ENCODE measurements around the gene VPS13A. TPM values are rescaled to one million over a fixed set of nuclear protein-coding genes. Genes with fewer than 3 reads are reported as not detected.

Gene VPS13A
- total and polyA plus RNA-seq, 9 of the 15 experiments (the other 6 are each of a cell fraction or from before 2014, with no cell fraction given), result 5.6 to 29.9 (median 14.7) TPM

DNA sequence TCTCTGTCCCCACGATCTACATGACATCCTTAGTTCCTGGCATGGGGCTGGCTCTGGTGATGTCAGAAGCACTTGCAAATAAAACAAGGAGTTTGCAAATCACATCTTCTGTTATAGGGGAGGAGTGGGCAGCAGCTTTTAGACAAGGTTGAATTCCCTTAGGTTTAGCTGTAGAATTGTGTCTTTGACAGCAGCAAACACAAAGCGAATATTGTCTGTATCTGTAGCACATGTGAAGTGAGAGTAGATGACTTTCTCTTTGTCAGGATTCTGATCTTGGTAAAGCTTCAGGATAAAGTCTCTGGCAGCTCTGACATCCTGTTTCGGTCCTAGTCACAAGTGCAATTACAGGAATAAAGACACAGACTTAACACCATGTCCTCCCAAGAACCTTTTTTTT is 246.5 kb downstream of the VPS13A start:
- FAIRE-seq, result no peak
- POLR2A ChIA-PET, result no interaction called here
- 24% methylated on average over 3 of the region's 3 CpGs for WGBS (ENCODE audit: insufficient coverage, low coverage, missing lambda C conversion rate)

More for the DNA sequence above, 246.5 kb downstream of the VPS13A start:
- BruUV-seq (replicated peaks), result no TSS peak
- Histone ChIP-seq H3K9ac (ENCODE audit: insufficient read depth in 1 of 2, low read depth in 2 of 2, low read length in 2 of 2) (no peak overlapping the region), H3K36me3 (ENCODE audit: control insufficient read depth, insufficient read depth, low read length) (no peaks in the 10 kb centered on the region), H2AFZ (ENCODE audit: low read depth, low read length) (no peak overlapping the region), H3K4me1 (replicated peaks in 1 of 2; ENCODE audit: control insufficient read depth in 2 of 2, insufficient read depth in 2 of 2, low read length in 2 of 2) (no peaks in the 10 kb centered on the region), H4K20me1 (replicated peaks; ENCODE audit: control insufficient read depth, insufficient read depth, low read length) (no peaks in the 10 kb centered on the region), H3K4me3 (no peak overlapping the region), H3K9me3 (replicated peaks; ENCODE audit: control insufficient read depth, insufficient read depth, low read depth, low read length) (no peaks in the 10 kb centered on the region), H3K9me1 (ENCODE audit: control insufficient read depth, insufficient read depth, low read length) (no peaks in the 10 kb centered on the region), H3K79me2 (ENCODE audit: control insufficient read depth, insufficient read depth, low read length) (no peaks in the 10 kb centered on the region), H3K4me2 (ENCODE audit: insufficient read depth, low read length) (no peak overlapping the region), H3K27me3 (ENCODE audit: control insufficient read depth in 2 of 2, insufficient read depth in 2 of 2, low read length in 2 of 2) (peaks cover 0 to 8% of the 10 kb centered on the region in 2 experiments; a peak in 2 of 5 replicates), H3K27ac (ENCODE audit: extremely low read depth, low read depth, low read length) (no peak overlapping the region)
- DNase-seq (ENCODE audit: extremely low read depth in 1 of 4, low spot score in 3 of 4) (no peak), ATAC-seq (no peak)
- in situ Hi-C loops (cut with MboI) (no loop called here), intact Hi-C loops (cut with micrococcal nuclease) (no loop called here)
- CTCF ChIA-PET (ENCODE audit: low intra/inter-chr PET ratio), result no interaction called here
- TF ChIP-seq, protein P1, sequence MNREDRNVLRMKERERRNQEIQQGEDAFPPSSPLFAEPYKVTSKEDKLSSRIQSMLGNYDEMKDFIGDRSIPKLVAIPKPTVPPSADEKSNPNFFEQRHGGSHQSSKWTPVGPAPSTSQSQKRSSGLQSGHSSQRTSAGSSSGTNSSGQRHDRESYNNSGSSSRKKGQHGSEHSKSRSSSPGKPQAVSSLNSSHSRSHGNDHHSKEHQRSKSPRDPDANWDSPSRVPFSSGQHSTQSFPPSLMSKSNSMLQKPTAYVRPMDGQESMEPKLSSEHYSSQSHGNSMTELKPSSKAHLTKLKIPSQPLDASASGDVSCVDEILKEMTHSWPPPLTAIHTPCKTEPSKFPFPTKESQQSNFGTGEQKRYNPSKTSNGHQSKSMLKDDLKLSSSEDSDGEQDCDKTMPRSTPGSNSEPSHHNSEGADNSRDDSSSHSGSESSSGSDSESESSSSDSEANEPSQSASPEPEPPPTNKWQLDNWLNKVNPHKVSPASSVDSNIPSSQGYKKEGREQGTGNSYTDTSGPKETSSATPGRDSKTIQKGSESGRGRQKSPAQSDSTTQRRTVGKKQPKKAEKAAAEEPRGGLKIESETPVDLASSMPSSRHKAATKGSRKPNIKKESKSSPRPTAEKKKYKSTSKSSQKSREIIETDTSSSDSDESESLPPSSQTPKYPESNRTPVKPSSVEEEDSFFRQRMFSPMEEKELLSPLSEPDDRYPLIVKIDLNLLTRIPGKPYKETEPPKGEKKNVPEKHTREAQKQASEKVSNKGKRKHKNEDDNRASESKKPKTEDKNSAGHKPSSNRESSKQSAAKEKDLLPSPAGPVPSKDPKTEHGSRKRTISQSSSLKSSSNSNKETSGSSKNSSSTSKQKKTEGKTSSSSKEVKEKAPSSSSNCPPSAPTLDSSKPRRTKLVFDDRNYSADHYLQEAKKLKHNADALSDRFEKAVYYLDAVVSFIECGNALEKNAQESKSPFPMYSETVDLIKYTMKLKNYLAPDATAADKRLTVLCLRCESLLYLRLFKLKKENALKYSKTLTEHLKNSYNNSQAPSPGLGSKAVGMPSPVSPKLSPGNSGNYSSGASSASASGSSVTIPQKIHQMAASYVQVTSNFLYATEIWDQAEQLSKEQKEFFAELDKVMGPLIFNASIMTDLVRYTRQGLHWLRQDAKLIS (CRISPR knock-in tag; IDR thresholded peaks at IDR 0.05), result no peak
- no peak for TF ChIP-seq STAT5B (CRISPR knock-in tag; IDR thresholded peaks at IDR 0.05)
- TF ChIP-seq, protein P2, sequence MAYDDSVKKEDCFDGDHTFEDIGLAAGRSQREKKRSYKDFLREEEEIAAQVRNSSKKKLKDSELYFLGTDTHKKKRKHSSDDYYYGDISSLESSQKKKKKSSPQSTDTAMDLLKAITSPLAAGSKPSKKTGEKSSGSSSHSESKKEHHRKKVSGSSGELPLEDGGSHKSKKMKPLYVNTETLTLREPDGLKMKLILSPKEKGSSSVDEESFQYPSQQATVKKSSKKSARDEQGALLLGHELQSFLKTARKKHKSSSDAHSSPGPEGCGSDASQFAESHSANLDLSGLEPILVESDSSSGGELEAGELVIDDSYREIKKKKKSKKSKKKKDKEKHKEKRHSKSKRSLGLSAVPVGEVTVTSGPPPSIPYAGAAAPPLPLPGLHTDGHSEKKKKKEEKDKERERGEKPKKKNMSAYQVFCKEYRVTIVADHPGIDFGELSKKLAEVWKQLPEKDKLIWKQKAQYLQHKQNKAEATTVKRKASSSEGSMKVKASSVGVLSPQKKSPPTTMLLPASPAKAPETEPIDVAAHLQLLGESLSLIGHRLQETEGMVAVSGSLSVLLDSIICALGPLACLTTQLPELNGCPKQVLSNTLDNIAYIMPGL (CRISPR knock-in tag; IDR thresholded peaks at IDR 0.05), result no peak
- TF ChIP-seq PCBP1 (IDR thresholded peaks at IDR 0.05; ENCODE audit: low read depth, low read length, poor library complexity, severe bottlenecking), result no peak
- TF ChIP-seq RBM15 (IDR thresholded peaks at IDR 0.05; ENCODE audit: insufficient read depth, low read length), result no peak
- TF ChIP-seq BACH1 (tag; IDR thresholded peaks at IDR 0.05), result no peak
- TF ChIP-seq CBX8 (IDR thresholded peaks at IDR 0.05; ENCODE audit: borderline replicate concordance, extremely low read depth, low read depth, low read length, poor library complexity, severe bottlenecking), result no peak
- TF ChIP-seq SIRT6 (IDR thresholded peaks at IDR 0.05; ENCODE audit: low read depth, low read length), result no peak
- no peak for TF ChIP-seq MCM5 (IDR thresholded peaks at IDR 0.05; ENCODE audit: low read depth)
- TF ChIP-seq PHB (CRISPR knock-in tag; IDR thresholded peaks at IDR 0.05), result no peak

Measured in K562 (cell line).